ENCODE data around the gene SLC15A4. TPM values are rescaled to one million over a fixed set of nuclear protein-coding genes. Genes with fewer than 3 reads are reported as not detected.

The SLC15A4 gene
- polyA plus RNA-seq, 1 of the 3 experiments (the other 2 are of a cell fraction) = 14.5 TPM

DNA sequence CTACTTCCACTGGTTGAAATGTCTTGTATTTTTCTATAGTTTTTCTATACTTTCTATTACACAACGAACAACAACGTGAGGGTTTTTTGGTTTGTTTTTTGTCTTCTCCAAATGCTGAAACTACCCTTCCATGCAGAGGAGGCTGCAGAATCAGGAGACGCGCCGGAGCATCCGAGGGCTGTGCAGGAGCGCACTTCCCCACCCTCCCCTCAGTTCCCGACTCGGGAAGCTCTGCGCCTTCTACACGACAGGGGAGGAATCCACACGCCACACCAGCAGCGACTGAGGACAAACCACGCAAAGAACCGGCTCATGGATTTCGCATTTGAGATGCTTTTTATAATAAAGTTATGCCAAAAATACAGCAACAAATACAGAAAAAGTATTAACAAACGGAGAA, 30.9 kb downstream of the SLC15A4 start:
- Histone ChIP-seq H3K9me3 (no peaks in the 10 kb centered on the region), H3K9ac (no peak overlapping the region), H3K4me2 (no peak overlapping the region), H3K27ac (ENCODE audit: low read depth in 2 of 2, low read length in 1 of 2) (no peak overlapping the region), H3K4me3 (ENCODE audit: low read depth in 2 of 2, low read length in 1 of 2) (no peak overlapping the region), H2AFZ (ENCODE audit: low read depth) (no peak overlapping the region), H3K4me1 (ENCODE audit: control insufficient read depth in 1 of 2, insufficient read depth in 2 of 2, low read depth in 1 of 2, low read length in 1 of 2) (no peaks in the 10 kb centered on the region; a peak in 1 of 4 replicates), H3K36me3 (replicated peaks in 1 of 2; ENCODE audit: control insufficient read depth in 1 of 2, insufficient read depth in 2 of 2, low read length in 1 of 2) (peaks cover 19 to 51% of the 10 kb centered on the region in 2 experiments), H3K9me2 (no peaks in the 10 kb centered on the region), H4K20me1 (ENCODE audit: insufficient read depth) (no peaks in the 10 kb centered on the region), H3F3A (replicated peaks; ENCODE audit: insufficient read depth) (no peaks in the 10 kb centered on the region), H3K79me2 (ENCODE audit: insufficient read depth) (no peaks in the 10 kb centered on the region), H3K27me3 (ENCODE audit: insufficient read depth) (no peaks in the 10 kb centered on the region)
- CTCF ChIA-PET = no interaction called here
- no peak for DNase-seq
- 98% methylated on average over 17 of the region's 17 CpGs for WGBS (ENCODE audit: low lambda C conversion rate)
- POLR2A ChIA-PET = no interaction called here
- no peak for TF ChIP-seq MEF2A (IDR thresholded peaks at IDR 0.05; ENCODE audit: borderline replicate concordance, low read depth)
- TF ChIP-seq SIN3A (IDR thresholded peaks at IDR 0.05; ENCODE audit: borderline replicate concordance, low read depth, low read length) = no peak
- TF ChIP-seq FOXM1 (IDR thresholded peaks at IDR 0.05; ENCODE audit: low read depth) = no peak
- no peak for TF ChIP-seq REST (IDR thresholded peaks at IDR 0.05; ENCODE audit: low read depth, low read length)
- TF ChIP-seq YY1 (IDR thresholded peaks at IDR 0.05; ENCODE audit: low read depth) = no peak
- TF ChIP-seq RFX5 (IDR thresholded peaks at IDR 0.05; ENCODE audit: low read length) = no peak
- TF ChIP-seq USF1 (IDR thresholded peaks at IDR 0.05; ENCODE audit: borderline replicate concordance, low read depth) = no peak
- no peak for TF ChIP-seq EP300 (IDR thresholded peaks at IDR 0.05; ENCODE audit: borderline replicate concordance in 1 of 2, low read depth in 1 of 2, low read length in 1 of 2)
- TF ChIP-seq NFIC (IDR thresholded peaks at IDR 0.05; ENCODE audit: borderline replicate concordance) = no peak

GRCh38 chr12:128792398-128792797, 31.4 kb downstream of the SLC15A4 start:
- DNase-seq = peak; percentile 35
- Histone ChIP-seq H3K4me3 (ENCODE audit: low read depth in 2 of 2, low read length in 1 of 2) (no peak overlapping the region), H3F3A (replicated peaks; ENCODE audit: insufficient read depth) (no peaks in the 10 kb centered on the region), H4K20me1 (ENCODE audit: insufficient read depth) (no peaks in the 10 kb centered on the region), H3K9me2 (no peaks in the 10 kb centered on the region), H3K36me3 (replicated peaks in 1 of 2; ENCODE audit: control insufficient read depth in 1 of 2, insufficient read depth in 2 of 2, low read length in 1 of 2) (peaks cover 17 to 46% of the 10 kb centered on the region in 2 experiments), H3K4me1 (ENCODE audit: control insufficient read depth in 1 of 2, insufficient read depth in 2 of 2, low read depth in 1 of 2, low read length in 1 of 2) (no peaks in the 10 kb centered on the region; a peak in 1 of 4 replicates), H3K9ac (no peak overlapping the region), H3K27me3 (ENCODE audit: insufficient read depth) (no peaks in the 10 kb centered on the region), H2AFZ (ENCODE audit: low read depth) (no peak overlapping the region), H3K79me2 (ENCODE audit: insufficient read depth) (no peaks in the 10 kb centered on the region), H3K4me2 (no peak overlapping the region), H3K27ac (ENCODE audit: low read depth in 2 of 2, low read length in 1 of 2) (no peak overlapping the region), H3K9me3 (no peaks in the 10 kb centered on the region)
- CTCF ChIA-PET = interaction anchor here (1.9 kb wide), 1 partner anchor 10 kb away, joined by 7 read pairs; no protein-coding TSS in a partner anchor
- POLR2A ChIA-PET = no interaction called here
- 88% methylated on average over 15 of the region's 15 CpGs for WGBS (ENCODE audit: low lambda C conversion rate)
- TF ChIP-seq YY1 (IDR thresholded peaks at IDR 0.05; ENCODE audit: low read depth) (no peak), FOXJ3 (CRISPR knock-in tag; IDR thresholded peaks at IDR 0.05) (no peak), REST (IDR thresholded peaks at IDR 0.05; ENCODE audit: low read depth, low read length) (no peak), GABPA (IDR thresholded peaks at IDR 0.05; ENCODE audit: low read depth) (no peak), FOXM1 (IDR thresholded peaks at IDR 0.05; ENCODE audit: low read depth) (no peak), RCOR1 (IDR thresholded peaks at IDR 0.05; ENCODE audit: low read length) (no peak), SIN3A (IDR thresholded peaks at IDR 0.05; ENCODE audit: borderline replicate concordance, low read depth, low read length) (no peak), TAF1 (IDR thresholded peaks at IDR 0.05; ENCODE audit: borderline replicate concordance, low read depth, low read length) (no peak)
- TF ChIP-seq, protein P1, sequence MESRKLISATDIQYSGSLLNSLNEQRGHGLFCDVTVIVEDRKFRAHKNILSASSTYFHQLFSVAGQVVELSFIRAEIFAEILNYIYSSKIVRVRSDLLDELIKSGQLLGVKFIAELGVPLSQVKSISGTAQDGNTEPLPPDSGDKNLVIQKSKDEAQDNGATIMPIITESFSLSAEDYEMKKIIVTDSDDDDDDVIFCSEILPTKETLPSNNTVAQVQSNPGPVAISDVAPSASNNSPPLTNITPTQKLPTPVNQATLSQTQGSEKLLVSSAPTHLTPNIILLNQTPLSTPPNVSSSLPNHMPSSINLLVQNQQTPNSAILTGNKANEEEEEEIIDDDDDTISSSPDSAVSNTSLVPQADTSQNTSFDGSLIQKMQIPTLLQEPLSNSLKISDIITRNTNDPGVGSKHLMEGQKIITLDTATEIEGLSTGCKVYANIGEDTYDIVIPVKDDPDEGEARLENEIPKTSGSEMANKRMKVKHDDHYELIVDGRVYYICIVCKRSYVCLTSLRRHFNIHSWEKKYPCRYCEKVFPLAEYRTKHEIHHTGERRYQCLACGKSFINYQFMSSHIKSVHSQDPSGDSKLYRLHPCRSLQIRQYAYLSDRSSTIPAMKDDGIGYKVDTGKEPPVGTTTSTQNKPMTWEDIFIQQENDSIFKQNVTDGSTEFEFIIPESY (IDR thresholded peaks at IDR 0.05; ENCODE audit: borderline replicate concordance, low read depth) = no peak
- TF ChIP-seq, protein P2, sequence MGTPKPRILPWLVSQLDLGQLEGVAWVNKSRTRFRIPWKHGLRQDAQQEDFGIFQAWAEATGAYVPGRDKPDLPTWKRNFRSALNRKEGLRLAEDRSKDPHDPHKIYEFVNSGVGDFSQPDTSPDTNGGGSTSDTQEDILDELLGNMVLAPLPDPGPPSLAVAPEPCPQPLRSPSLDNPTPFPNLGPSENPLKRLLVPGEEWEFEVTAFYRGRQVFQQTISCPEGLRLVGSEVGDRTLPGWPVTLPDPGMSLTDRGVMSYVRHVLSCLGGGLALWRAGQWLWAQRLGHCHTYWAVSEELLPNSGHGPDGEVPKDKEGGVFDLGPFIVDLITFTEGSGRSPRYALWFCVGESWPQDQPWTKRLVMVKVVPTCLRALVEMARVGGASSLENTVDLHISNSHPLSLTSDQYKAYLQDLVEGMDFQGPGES (IDR thresholded peaks at IDR 0.05; ENCODE audit: low read depth, low read length) = no peak

Measured in SK-N-SH (cell line).